ENCODE measurements around the gene ARHGAP4.

ARHGAP4 gene

DNA sequence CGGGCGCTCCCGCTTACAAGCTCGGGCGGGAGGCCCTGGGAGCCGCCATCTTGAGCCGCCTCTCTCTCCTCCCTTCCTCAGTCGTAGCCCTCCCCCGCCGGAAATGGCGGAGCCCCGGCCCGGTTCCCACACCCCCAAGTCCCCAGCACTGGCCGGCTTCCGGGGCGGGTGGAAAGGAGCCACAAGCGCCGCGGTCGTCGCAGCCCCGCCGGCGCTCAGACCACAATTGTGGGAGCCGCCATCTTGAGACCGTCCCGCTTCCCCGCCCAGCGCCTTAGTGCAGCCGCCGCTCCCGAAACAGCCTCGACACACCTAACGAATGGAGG lies 45.0 kb upstream of the ARHGAP4 start:
- Histone ChIP-seq H3K36me3 (ENCODE audit: insufficient read depth, low read length) (peaks cover 10% of the 10 kb centered on the region; the same call in 1 of the 2 replicates), H3K4me3 (peak overlapping the region; percentile 93), H3K27ac (peak overlapping the region; percentile 100)

DNA sequence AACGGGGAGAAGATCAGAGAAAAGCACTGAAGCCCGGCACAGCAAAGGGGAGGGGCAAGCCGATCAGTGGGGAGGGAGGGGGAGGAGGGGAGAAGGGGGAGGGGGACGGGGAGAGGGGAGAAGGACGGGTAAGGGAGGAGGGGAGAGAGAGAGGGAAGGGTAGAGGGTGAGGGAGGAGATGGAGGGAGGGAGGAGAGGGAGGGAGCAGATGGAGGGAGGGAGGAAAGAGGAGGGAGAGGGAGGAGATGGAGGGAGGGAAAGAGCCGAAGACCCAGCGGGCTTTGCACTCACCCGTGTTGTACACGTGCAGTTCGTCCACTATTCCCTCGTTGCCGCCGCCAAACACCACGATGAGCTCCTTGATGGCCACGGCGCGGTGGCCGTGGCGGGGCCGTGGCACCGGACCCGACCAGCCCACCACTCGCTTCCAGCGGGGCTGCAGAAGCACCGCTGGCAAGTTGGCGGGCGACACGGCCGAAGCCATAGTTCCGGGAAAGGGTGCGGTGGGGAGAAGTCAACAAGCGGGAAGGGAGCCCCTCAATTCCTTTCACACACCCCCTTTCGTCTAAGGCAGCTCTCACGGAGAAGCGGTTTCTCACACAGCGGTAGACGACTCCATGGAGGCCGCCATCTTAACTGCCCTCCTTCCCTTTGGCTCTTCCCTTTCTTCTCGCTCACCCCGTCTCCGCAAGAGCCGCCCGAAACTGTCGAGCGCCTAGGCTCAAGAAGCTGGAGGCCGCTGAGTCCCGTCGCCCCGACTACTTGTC lies 44.5 kb upstream of the ARHGAP4 start:
- Histone ChIP-seq H3K36me3 (ENCODE audit: insufficient read depth, low read length) (peaks cover 10% of the 10 kb centered on the region; the same call in 1 of the 2 replicates), H3K4me3 (peak overlapping the region; percentile 93), H3K27ac (peak overlapping the region; percentile 100), H3K9me3 (ENCODE audit: low read depth, low read length) (no peaks in the 10 kb centered on the region), H3K9ac (ENCODE audit: insufficient read length) (peak overlapping the region; percentile 100)
- peak; percentile 12; the same call in 1 of the 2 replicates for TF ChIP-seq POLR2AphosphoS5 (IDR thresholded peaks at IDR 0.05; ENCODE audit: borderline replicate concordance, low read depth, low read length)
- TF ChIP-seq FOXP2 (optimal IDR thresholded peaks at IDR 0.05; ENCODE audit: control extremely low read depth, extremely low read length, insufficient read depth): no peak
- TF ChIP-seq EZH2 (IDR thresholded peaks at IDR 0.05): no peak
- no peak for DNase-seq (ENCODE audit: low read depth, low spot score)

More for the DNA sequence above, 45.0 kb upstream of the ARHGAP4 start:
- no peaks in the 10 kb centered on the region for H3K9me3 ChIP-seq (ENCODE audit: low read depth, low read length)
- H3K9ac ChIP-seq (ENCODE audit: insufficient read length): peak overlapping the region; percentile 100
- no peak for DNase-seq (ENCODE audit: low read depth, low spot score)
- TF ChIP-seq FOXP2 (optimal IDR thresholded peaks at IDR 0.05; ENCODE audit: control extremely low read depth, extremely low read length, insufficient read depth) (no peak), POLR2AphosphoS5 (IDR thresholded peaks at IDR 0.05; ENCODE audit: borderline replicate concordance, low read depth, low read length) (no peak), EZH2 (IDR thresholded peaks at IDR 0.05) (no peak)

DNA sequence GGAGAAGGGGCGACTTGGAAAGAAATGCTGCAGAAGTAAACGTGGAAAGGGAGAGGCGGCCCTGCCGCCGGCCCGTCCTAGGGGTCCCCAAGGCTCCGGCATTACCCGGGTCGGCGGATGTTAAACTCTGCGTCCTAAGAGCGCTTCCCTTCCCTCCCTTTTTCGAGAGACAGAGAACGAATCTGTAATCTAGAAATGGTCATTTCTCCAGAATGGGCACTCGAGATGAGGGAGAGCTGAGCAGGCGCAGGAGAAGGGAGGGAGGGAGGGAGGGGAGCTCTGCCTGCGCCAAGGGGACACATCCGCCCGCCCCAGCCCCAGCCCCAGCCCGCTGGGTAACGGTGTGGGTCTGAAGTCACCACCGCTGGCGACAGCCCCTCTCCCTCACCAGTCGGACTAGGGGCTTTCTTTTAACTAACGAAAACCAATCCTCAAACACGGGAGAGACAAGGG lies 43.9 kb upstream of the ARHGAP4 start:
- no peak for DNase-seq (ENCODE audit: low read depth, low spot score)
- Histone ChIP-seq H3K4me3 (peak overlapping the region; percentile 93), H3K9me3 (ENCODE audit: low read depth, low read length) (no peaks in the 10 kb centered on the region), H3K36me3 (ENCODE audit: insufficient read depth, low read length) (peaks cover 10% of the 10 kb centered on the region; the same call in 1 of the 2 replicates), H3K27ac (no peak overlapping the region), H3K9ac (ENCODE audit: insufficient read length) (peak overlapping the region; percentile 70)
- TF ChIP-seq EZH2 (IDR thresholded peaks at IDR 0.05) (no peak), POLR2AphosphoS5 (IDR thresholded peaks at IDR 0.05; ENCODE audit: borderline replicate concordance, low read depth, low read length) (no peak), FOXP2 (optimal IDR thresholded peaks at IDR 0.05; ENCODE audit: control extremely low read depth, extremely low read length, insufficient read depth) (no peak)

DNA sequence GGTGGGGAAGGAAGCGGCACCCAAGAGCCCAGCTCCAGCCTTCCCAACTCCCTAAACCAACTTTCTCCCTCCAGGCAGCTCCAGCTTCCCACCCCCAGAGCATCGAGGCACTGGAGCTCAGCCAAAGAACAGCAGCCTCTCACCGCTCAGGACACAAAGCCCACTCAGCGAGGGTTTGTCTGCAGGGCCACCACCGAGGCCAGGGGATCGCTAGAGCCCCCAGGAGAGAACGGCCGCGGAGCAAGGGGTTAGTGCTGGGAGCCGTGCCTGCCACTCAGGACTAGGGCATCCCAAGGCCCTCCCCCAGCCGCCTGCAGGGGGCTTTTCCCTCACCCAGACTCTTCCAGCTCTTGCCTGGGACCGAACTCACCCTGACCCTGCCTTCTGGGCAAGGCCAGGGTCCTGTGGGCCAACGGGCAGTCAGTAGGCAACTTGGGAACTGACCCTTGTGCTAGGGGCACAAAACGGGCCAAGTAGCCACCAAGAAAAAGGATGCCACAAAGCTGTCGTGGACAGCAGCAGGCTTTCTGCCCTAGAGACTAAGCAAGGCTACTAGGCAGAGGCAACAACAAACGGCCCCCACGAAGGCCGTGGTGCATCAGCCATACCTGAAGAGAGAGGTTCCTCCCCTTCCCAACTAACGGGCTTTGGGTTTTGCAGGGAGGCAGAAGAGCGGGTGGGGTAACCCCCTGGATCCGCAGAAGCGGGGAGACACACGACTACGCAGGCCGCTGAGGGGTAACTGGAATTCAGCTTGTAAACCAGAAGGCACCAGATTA lies 43.2 kb upstream of the ARHGAP4 start:
- Histone ChIP-seq H3K9me3 (ENCODE audit: low read depth, low read length) (no peaks in the 10 kb centered on the region), H3K27ac (no peak overlapping the region), H3K4me3 (peak overlapping the region; percentile 93), H3K9ac (ENCODE audit: insufficient read length) (peak overlapping the region; percentile 70), H3K36me3 (ENCODE audit: insufficient read depth, low read length) (peaks cover 10% of the 10 kb centered on the region; the same call in 1 of the 2 replicates)
- TF ChIP-seq EZH2 (IDR thresholded peaks at IDR 0.05) (no peak), FOXP2 (optimal IDR thresholded peaks at IDR 0.05; ENCODE audit: control extremely low read depth, extremely low read length, insufficient read depth) (no peak), POLR2AphosphoS5 (IDR thresholded peaks at IDR 0.05; ENCODE audit: borderline replicate concordance, low read depth, low read length) (no peak)
- DNase-seq (ENCODE audit: low read depth, low spot score): no peak

DNA sequence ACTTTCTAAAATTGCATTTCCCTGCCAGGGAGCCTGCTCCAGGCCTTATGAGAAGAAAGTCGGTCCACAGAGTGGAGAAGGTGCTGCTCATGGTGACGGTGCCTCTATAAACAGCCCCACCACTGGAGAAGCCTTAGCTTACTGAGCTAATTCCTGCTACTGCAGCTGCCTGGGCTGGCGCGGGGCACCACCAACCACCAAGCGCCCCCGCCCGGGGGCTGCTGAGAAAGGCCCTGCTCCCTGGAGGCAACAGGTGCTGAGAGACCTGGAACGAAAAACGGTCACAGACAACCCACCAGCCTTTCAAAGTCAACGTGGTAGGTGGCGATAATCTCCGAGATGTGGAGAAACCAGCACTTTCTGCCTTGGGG lies 42.7 kb upstream of the ARHGAP4 start:
- no peak for DNase-seq (ENCODE audit: low read depth, low spot score)
- Histone ChIP-seq H3K4me3 (peak overlapping the region; percentile 93), H3K27ac (no peak overlapping the region), H3K9me3 (ENCODE audit: low read depth, low read length) (no peaks in the 10 kb centered on the region), H3K9ac (ENCODE audit: insufficient read length) (peak overlapping the region; percentile 70), H3K36me3 (ENCODE audit: insufficient read depth, low read length) (peaks cover 15% of the 10 kb centered on the region; the same call in 1 of the 2 replicates)
- TF ChIP-seq POLR2AphosphoS5 (IDR thresholded peaks at IDR 0.05; ENCODE audit: borderline replicate concordance, low read depth, low read length) (no peak), FOXP2 (optimal IDR thresholded peaks at IDR 0.05; ENCODE audit: control extremely low read depth, extremely low read length, insufficient read depth) (no peak), EZH2 (IDR thresholded peaks at IDR 0.05) (no peak)

DNA sequence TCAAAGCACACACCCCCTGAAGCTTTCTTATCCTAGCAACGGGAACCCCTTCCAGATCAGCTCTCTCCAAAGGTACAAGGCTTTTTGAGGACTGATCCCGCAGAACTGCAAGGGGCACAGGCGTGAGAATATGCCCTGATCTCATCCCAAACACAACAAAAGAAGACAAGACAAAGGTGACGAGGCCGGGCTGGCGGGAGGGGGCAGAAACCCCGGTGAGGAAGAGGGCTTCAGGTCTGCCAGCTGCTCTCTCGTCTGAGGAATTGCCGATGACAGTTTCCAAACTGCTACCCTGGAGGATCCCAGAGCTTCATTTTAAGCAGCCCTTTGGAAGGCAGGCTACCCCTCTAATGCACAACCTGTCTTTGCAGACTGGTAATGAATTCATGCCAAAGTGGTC lies 42.2 kb upstream of the ARHGAP4 start:
- Histone ChIP-seq H3K9me3 (ENCODE audit: low read depth, low read length) (no peaks in the 10 kb centered on the region), H3K36me3 (ENCODE audit: insufficient read depth, low read length) (peaks cover 20% of the 10 kb centered on the region; the same call in 1 of the 2 replicates), H3K4me3 (peak overlapping the region; percentile 93), H3K27ac (no peak overlapping the region), H3K9ac (ENCODE audit: insufficient read length) (peak overlapping the region; percentile 29)
- no peak for DNase-seq (ENCODE audit: low read depth, low spot score)
- TF ChIP-seq FOXP2 (optimal IDR thresholded peaks at IDR 0.05; ENCODE audit: control extremely low read depth, extremely low read length, insufficient read depth): no peak
- no peak for TF ChIP-seq POLR2AphosphoS5 (IDR thresholded peaks at IDR 0.05; ENCODE audit: borderline replicate concordance, low read depth, low read length)
- no peak for TF ChIP-seq EZH2 (IDR thresholded peaks at IDR 0.05)

DNA sequence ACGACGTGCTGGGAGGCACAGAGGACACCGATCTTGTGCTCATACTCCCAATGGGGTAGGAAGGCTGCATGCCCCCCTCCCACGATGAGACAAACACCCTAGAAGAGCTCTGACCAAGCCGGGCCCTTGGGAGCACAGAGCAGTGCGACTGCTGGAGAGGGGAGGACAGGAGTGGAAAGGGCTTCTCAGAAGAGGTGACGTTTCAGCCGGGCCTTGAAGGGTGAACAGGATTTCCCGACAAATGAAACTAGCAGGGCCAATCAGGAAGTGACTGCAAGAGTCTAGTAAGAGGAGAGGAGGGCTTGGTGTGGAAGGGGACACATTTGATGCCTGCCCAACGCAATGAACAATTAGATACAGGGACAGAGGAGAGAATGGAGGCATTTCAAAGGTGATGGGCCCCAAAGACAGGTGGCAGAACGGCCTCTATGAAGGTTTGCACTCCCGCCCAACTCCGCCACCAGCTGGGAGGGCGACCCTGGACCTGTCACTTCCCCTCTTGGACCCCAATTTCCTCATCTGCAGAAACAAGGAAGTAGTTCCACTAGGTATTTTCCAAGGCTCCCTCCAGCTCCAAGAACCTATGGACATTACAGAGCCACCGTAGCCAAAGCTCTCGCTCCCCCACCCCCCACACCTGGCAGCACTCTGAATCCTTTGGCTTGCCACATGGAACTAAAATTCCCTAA lies 41.6 kb upstream of the ARHGAP4 start:
- no peak for DNase-seq (ENCODE audit: low read depth, low spot score)
- Histone ChIP-seq H3K4me3 (peak overlapping the region; percentile 93), H3K9me3 (ENCODE audit: low read depth, low read length) (no peaks in the 10 kb centered on the region), H3K9ac (ENCODE audit: insufficient read length) (peak overlapping the region; percentile 29), H3K36me3 (ENCODE audit: insufficient read depth, low read length) (peaks cover 24% of the 10 kb centered on the region; the same call in 1 of the 2 replicates), H3K27ac (no peak overlapping the region)
- no peak for TF ChIP-seq POLR2AphosphoS5 (IDR thresholded peaks at IDR 0.05; ENCODE audit: borderline replicate concordance, low read depth, low read length)
- TF ChIP-seq FOXP2 (optimal IDR thresholded peaks at IDR 0.05; ENCODE audit: control extremely low read depth, extremely low read length, insufficient read depth): no peak
- TF ChIP-seq EZH2 (IDR thresholded peaks at IDR 0.05): no peak
